ENCODE results near the gene RUNX2.

- TF ChIP-seq POLR2A (IDR thresholded peaks at IDR 0.05) (no peak), CTCF (IDR thresholded peaks at IDR 0.05) (no peak)
Observed at GRCh38 chr6:45617441-45617840, 289.3 kb downstream of the RUNX2 start.

Data from Peyer's patch (tissue), 4 donors.